GM12872 (cell line): ENCODE data around the gene SDR42E1.

Source experiments
- CTCF ChIP-seq: IDR thresholded peaks from 3 replicates; pipeline ENCODE4 v1.5.1; 2011; ENCODE audit warnings: low read depth, mild to moderate bottlenecking, low read length, moderate library complexity; ENCODE audit not compliant: insufficient read depth

The SDR42E1 gene

GRCh38 chr16:81951564-81951963, 59.7 kb downstream of the SDR42E1 start:
- TF ChIP-seq CTCF = no peak

GRCh38 chr16:81946206-81946605, 65.1 kb downstream of the SDR42E1 start:
- TF ChIP-seq CTCF = no peak

GRCh38 chr16:81945665-81946064, 65.6 kb downstream of the SDR42E1 start:
- TF ChIP-seq CTCF = no peak

- no peak for TF ChIP-seq CTCF
Measured at GRCh38 chr16:81942007-81942601, 69.2 kb downstream of the SDR42E1 start.

- TF ChIP-seq CTCF = no peak
Measured at GRCh38 chr16:81940781-81941560, 70.3 kb downstream of the SDR42E1 start.

GRCh38 chr16:81939164-81940056, 71.9 kb downstream of the SDR42E1 start:
- no peak for TF ChIP-seq CTCF
